K562 (cell line): ENCODE data around the gene PREX1. TPM values are rescaled to one million over a fixed set of nuclear protein-coding genes. Genes with fewer than 3 reads are reported as not detected.

Experiments used
- ATAC-seq: fragments of 200-7000 bp; cut with Tn5 transposase; 3 replicates; pipeline ENCODE4 v1.9.1; 2020; ENCODE audit warnings: moderate library complexity
- BruUV-seq: library from RNA; stranded (reverse); fragments of 400-500 nt; replicated peaks from 2 replicates; lab custom pipeline; 2021; lab: Mats Ljungman, UMichigan
- CTCF ChIA-PET: fragments of 300-600 bp; formaldehyde crosslinking; extraction: SDS; loops from one replicate; lab custom pipeline; 2021; ENCODE audit warnings: low intra/inter-chr PET ratio; lab: Yijun Ruan, JAX
- POLR2A ChIA-PET: fragments of 300-600, 350-650 bp; sonication (Branson Sonifier 250); formaldehyde crosslinking; extraction: SDS; loops from one replicate; lab custom pipeline; 2021; ENCODE audit warnings: antibody characterized with exemption, inconsistent platforms; lab: Yijun Ruan, JAX
- DNase-seq, 4 experiments: peaks; one replicate each; pipeline versions ENCODE4 v3.0.0 to v3.0.0-alpha.2; 2011 to 2018; ENCODE audit warnings: low spot score in 3 of 4, mixed read lengths in 3 of 4; ENCODE audit errors: extremely low read depth in 1 of 4
- FAIRE-seq: peaks from 2 replicates; lab custom pipeline; 2011; peaks lifted over from hg19 to GRCh38; lab: Jason Lieb, UNC
- H2AFZ ChIP-seq: 2 replicates; pipeline ENCODE4 v1.6.0; 2011; ENCODE audit warnings: low read depth, low read length, control low read depth, inconsistent platforms
- H3K27ac ChIP-seq: fragments of 200-600 bp; 3 replicates; pipeline ENCODE4 v1.8.0; 2011; ENCODE audit warnings: low read depth, mild to moderate bottlenecking, control low read depth, inconsistent platforms, low read length, moderate library complexity, mixed read lengths; ENCODE audit errors: extremely low read depth
- H3K27me3 ChIP-seq, 2 experiments: fragments of 300-600 bp in 1 of 2; 2 replicates in 1 of 2; 3 replicates in 1 of 2; pipeline versions ENCODE4 v1.6.0 to v1.8.0; 2011; ENCODE audit warnings: inconsistent platforms in 2 of 2, low read length in 2 of 2, mild to moderate bottlenecking in 1 of 2, mixed read lengths in 1 of 2, moderate library complexity in 1 of 2; ENCODE audit not compliant: control insufficient read depth in 2 of 2, insufficient read depth in 2 of 2
- H3K36me3 ChIP-seq: fragments of 300-600 bp; 3 replicates; pipeline ENCODE4 v1.8.0; 2011; ENCODE audit warnings: mild to moderate bottlenecking, low read length, inconsistent platforms; ENCODE audit not compliant: control insufficient read depth, insufficient read depth
- H3K4me1 ChIP-seq, 2 experiments: fragments of 200-600 bp in 1 of 2; replicated peaks in 1 of 2; 2 replicates in 1 of 2; 3 replicates in 1 of 2; pipeline versions ENCODE4 v1.5.1 to v1.8.0; 2011; ENCODE audit warnings: inconsistent platforms in 2 of 2, low read length in 2 of 2, mild to moderate bottlenecking in 1 of 2, mixed read lengths in 1 of 2, moderate library complexity in 1 of 2; ENCODE audit not compliant: control insufficient read depth in 2 of 2, insufficient read depth in 2 of 2
- H3K4me2 ChIP-seq: 2 replicates; pipeline ENCODE4 v1.6.1; 2011; ENCODE audit warnings: low read length, control low read depth, inconsistent platforms, mixed read lengths; ENCODE audit not compliant: insufficient read depth
- H3K4me3 ChIP-seq: fragments of 200-600 bp; sonication (generic), shearing (Covaris generic); 2 replicates; pipeline ENCODE4 v1.5.1; 2016; ENCODE audit warnings: control low read depth, inconsistent platforms
- H3K79me2 ChIP-seq: fragments of 200-600 bp; 3 replicates; pipeline ENCODE4 v1.8.0; 2011; ENCODE audit warnings: low read length, inconsistent platforms; ENCODE audit not compliant: control insufficient read depth, insufficient read depth
- H3K9ac ChIP-seq, 2 experiments: 2 replicates each; pipeline versions ENCODE4 v1.6.0 to v1.6.1; 2011; ENCODE audit warnings: low read depth in 2 of 2, low read length in 2 of 2, control low read depth in 1 of 2, inconsistent platforms in 1 of 2, mild to moderate bottlenecking in 1 of 2, mixed read lengths in 1 of 2; ENCODE audit not compliant: insufficient read depth in 1 of 2
- H3K9me1 ChIP-seq: one replicate; pipeline ENCODE4 v1.6.0; 2011; ENCODE audit warnings: inconsistent platforms, mild to moderate bottlenecking, low read length, moderate library complexity; ENCODE audit not compliant: control insufficient read depth, insufficient read depth
- H3K9me3 ChIP-seq: replicated peaks from 2 replicates; pipeline ENCODE4 v1.5.1; 2011; ENCODE audit warnings: low read depth, low read length, inconsistent platforms; ENCODE audit not compliant: control insufficient read depth, insufficient read depth
- H4K20me1 ChIP-seq: replicated peaks from 2 replicates; pipeline ENCODE4 v1.6.1; 2011; ENCODE audit warnings: low read length, inconsistent platforms, mixed read lengths; ENCODE audit not compliant: control insufficient read depth, insufficient read depth
- BCOR ChIP-seq: fragments of 450-650 bp; IDR thresholded peaks from 2 replicates; pipeline ENCODE4 v1.6.1; 2016
- MEIS2 ChIP-seq: fragments of 450-650 bp; IDR thresholded peaks from 2 replicates; pipeline ENCODE4 v1.6.1; 2014; ENCODE audit warnings: mild to moderate bottlenecking; ENCODE audit not compliant: partially characterized antibody
- PURB ChIP-seq: sonication (generic); formaldehyde crosslinking; IDR thresholded peaks from 2 replicates; pipeline ENCODE4 v1.9.0; 2021; ENCODE audit warnings: low read depth, mild to moderate bottlenecking, missing genetic modification reagents
- RAD51 ChIP-seq: fragments of 450-650 bp; IDR thresholded peaks from 2 replicates; pipeline ENCODE4 v1.7.1; 2016; ENCODE audit warnings: low read depth, mild to moderate bottlenecking, borderline replicate concordance
- RFX1 ChIP-seq: fragments of 450-650 bp; IDR thresholded peaks from 2 replicates; pipeline ENCODE4 v1.6.1; 2016; ENCODE audit warnings: mild to moderate bottlenecking, moderate library complexity
- ZNF121 ChIP-seq: sonication (generic); formaldehyde crosslinking; conservative IDR thresholded peaks from 2 replicates; pipeline ENCODE4 v1.8.0; 2022; ENCODE audit warnings: missing genetic modification reagents
- WGBS: fragments of 100-300 bp; shearing (Covaris generic); methylation state at CpG from one replicate; pipeline ENCODE4 v1.1.6; 2016; ENCODE audit warnings: low coverage, mixed read lengths; ENCODE audit not compliant: insufficient coverage; ENCODE audit errors: missing lambda C conversion rate; 5-methylcytosine and 5-hydroxymethylcytosine counted together
- in situ Hi-C: fragments of 300-500 bp; cut with MboI; formaldehyde crosslinking; loops from 4 replicates; pipeline ENCODE4 v1.15.0; 2018; ENCODE audit warnings: inconsistent platforms, mixed read lengths
- intact Hi-C: fragments of 100-400 bp; cut with micrococcal nuclease; formaldehyde crosslinking; loops from 2 replicates; pipeline ENCODE4 v1.14.2; 2022
- polyA plus RNA-seq, 8 experiments: library from polyadenylated mRNA; depleted of rRNA in 4 of 8; stranded (reverse) in 5 of 8; unstranded in 3 of 8; fragments of >200 nt; fragmentation: Nextera tagmentation in 2 of 8; fragmentation: Illumina TruSeq in 1 of 8; extraction: Ambion mirVana in 2 of 8; extraction: Trizol in 1 of 8; gene quantifications; 2 replicates each; pipeline versions ENCODE4 v1.2.1 to v1.2.3, GENCODE V29; 2011 to 2014; ENCODE audit warnings: inconsistent platforms in 1 of 8, missing spikeins in 1 of 8
- total RNA-seq, 7 experiments: library from RNA; depleted of rRNA in 6 of 7; stranded (reverse); fragments of >200 nt in 6 of 7; fragmentation: Illumina TruSeq in 2 of 7; extraction: Trizol in 2 of 7; gene quantifications; 2 replicates each; pipeline versions ENCODE4 v1.2.1 to v1.2.3, GENCODE V29; 2011 to 2021; ENCODE audit warnings: low replicate concordance in 1 of 7
- TF ChIP-seq, protein P1 (sequence below): sonication (generic); formaldehyde crosslinking; IDR thresholded peaks from 2 replicates; pipeline ENCODE4 v1.8.1; 2023; ENCODE audit warnings: mild to moderate bottlenecking, missing genetic modification reagents
- TF ChIP-seq, protein P2 (sequence below), 2 experiments: fragments of 450-650 bp in 1 of 2; sonication (generic) in 1 of 2; formaldehyde crosslinking in 1 of 2; IDR thresholded peaks in 1 of 2; conservative IDR thresholded peaks in 1 of 2; 2 replicates each; pipeline versions ENCODE4 v1.6.1 to v1.8.1; 2016 to 2023; ENCODE audit warnings: mild to moderate bottlenecking in 2 of 2, moderate library complexity in 2 of 2, inconsistent platforms in 1 of 2, missing genetic modification reagents in 1 of 2
- TF ChIP-seq, protein P3 (sequence below): fragments of 450-650 bp; formaldehyde crosslinking; IDR thresholded peaks from 2 replicates; pipeline ENCODE4 v1.4.0; 2022; ENCODE audit warnings: mild to moderate bottlenecking, moderate library complexity

The PREX1 gene
- total and polyA plus RNA-seq, 9 of the 15 experiments (the other 6 are each of a cell fraction or from before 2014, with no cell fraction given): 0.37 to 10.4 (median 4.8) TPM

DNA sequence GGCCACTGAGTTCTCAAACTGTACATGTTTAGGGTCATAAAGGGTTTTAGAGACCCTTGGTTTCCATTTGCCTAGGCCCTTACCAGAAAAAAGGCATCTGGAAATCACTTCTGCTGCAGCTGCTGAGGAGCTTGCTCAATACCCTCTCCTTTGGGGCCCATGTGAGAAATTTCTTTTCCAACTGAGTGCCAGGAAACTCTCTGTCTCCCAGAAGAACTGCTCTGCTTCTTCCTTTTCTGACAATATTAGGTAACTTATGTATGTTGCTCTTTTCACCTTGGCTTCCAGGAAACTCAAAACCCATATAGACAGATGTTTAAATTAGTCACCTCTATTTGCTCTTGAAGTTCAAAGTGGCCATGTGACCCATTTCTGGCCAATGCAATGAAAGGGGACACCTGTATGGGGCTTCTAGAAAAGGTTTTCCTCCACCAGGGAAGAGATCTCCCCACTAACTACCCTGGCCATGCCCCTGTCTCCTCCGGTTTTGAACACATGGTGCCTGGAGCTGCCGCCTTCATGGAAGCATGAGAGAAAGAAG, 121.6 kb downstream of the PREX1 start:
- Histone ChIP-seq H3K4me1 (peaks cover 7 to 10% of the 10 kb centered on the region in 2 experiments; a peak in 3 of 5 replicates), H3K9me1 (no peaks in the 10 kb centered on the region), H3K4me2 (no peak overlapping the region), H2AFZ (no peak overlapping the region), H3K36me3 (no peaks in the 10 kb centered on the region), H3K9me3 (no peaks in the 10 kb centered on the region), H3K9ac (no peak overlapping the region), H3K4me3 (no peak overlapping the region), H3K27ac (no peak overlapping the region), H4K20me1 (peaks cover 9% of the 10 kb centered on the region), H3K79me2 (no peaks in the 10 kb centered on the region), H3K27me3 (peaks cover 0 to 4% of the 10 kb centered on the region in 2 experiments; a peak in 1 of 5 replicates)
- ChIA-PET CTCF (no interaction called here), POLR2A (interaction anchor here (0.8 to 1.8 kb wide), 2 partner anchors 10 to 23 kb away, joined by 3 to 4 read pairs; no protein-coding TSS in a partner anchor)
- DNase-seq (no peak), ATAC-seq (no peak), FAIRE-seq (no peak)
- in situ Hi-C loops: no loop called here
- TF ChIP-seq RFX1: no peak
- intact Hi-C loops: no loop called here
- no TSS peak for BruUV-seq
- WGBS: 8% methylated on average over 2 of the region's 2 CpGs

DNA sequence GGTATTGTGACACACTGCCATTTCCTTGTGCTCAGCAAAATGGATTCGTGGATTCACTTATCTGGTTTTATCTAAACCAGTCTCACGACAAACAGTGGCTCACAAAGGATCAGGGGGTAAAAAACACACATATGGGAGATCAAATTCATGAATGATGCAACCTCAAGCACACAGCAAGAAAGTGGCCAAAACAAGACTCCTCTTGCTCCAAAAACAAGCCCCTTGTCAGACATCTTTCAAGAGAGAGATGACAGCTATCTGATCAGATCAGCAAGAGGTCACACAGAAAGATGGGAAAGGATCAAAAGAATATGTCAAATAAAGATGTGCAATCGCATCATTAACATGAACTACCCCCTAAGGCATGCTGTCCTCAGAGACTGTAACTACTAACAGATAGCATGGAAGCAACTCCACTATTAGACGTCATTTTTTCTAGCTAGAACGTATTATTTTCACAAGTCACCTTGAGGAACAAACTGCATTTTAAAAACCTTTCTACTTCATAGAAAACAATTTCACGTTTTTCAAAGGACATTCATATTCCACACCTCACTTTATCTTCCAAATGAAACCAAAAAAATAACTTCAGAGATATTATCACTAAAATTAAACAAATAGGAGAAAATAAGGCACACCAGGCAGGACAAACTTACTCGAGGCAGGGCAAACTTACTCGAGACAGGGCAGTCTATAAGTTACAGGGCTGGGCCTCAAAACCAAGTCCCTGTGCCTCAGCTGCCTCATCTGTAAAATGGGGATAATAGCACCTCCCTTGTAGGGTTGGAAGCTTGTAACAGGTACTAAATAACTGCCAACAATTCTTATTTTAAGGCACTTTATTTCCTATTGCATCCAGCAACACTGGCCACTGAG, 122.3 kb downstream of the PREX1 start:
- WGBS: 15% methylated on average over 8 of the region's 8 CpGs
- no peak for FAIRE-seq
- ChIA-PET POLR2A (interaction anchor here (0.8 to 1.8 kb wide), 2 partner anchors 11 to 23 kb away, joined by 3 to 4 read pairs; no protein-coding TSS in a partner anchor), CTCF (no interaction called here)
- no peak overlapping the region; a peak in 1 of 4 replicates for H3K9ac ChIP-seq
- H3K9me3 ChIP-seq: no peaks in the 10 kb centered on the region
- H3K27ac ChIP-seq: no peak overlapping the region
- no peak for DNase-seq
- intact Hi-C loops (no loop called here), in situ Hi-C loops (no loop called here)
- no peak overlapping the region for H3K4me3 ChIP-seq
- H3K4me2 ChIP-seq: no peak overlapping the region
- H4K20me1 ChIP-seq: peaks cover 9% of the 10 kb centered on the region; the same call in 1 of the 2 replicates
- H3K27me3 ChIP-seq: peaks cover 0 to 4% of the 10 kb centered on the region in 2 experiments; a peak in 1 of 5 replicates
- no peaks in the 10 kb centered on the region for H3K36me3 ChIP-seq
- no peaks in the 10 kb centered on the region for H3K9me1 ChIP-seq
- ATAC-seq: no peak
- no peaks in the 10 kb centered on the region for H3K79me2 ChIP-seq
- H2AFZ ChIP-seq: no peak overlapping the region
- BruUV-seq: no TSS peak
- H3K4me1 ChIP-seq: peaks cover 7 to 10% of the 10 kb centered on the region in 2 experiments; a peak in 3 of 5 replicates
- no peak for TF ChIP-seq RAD51
- peak; percentile 74; the same call in 1 of the 2 replicates for TF ChIP-seq BCOR
- TF ChIP-seq, protein P1, sequence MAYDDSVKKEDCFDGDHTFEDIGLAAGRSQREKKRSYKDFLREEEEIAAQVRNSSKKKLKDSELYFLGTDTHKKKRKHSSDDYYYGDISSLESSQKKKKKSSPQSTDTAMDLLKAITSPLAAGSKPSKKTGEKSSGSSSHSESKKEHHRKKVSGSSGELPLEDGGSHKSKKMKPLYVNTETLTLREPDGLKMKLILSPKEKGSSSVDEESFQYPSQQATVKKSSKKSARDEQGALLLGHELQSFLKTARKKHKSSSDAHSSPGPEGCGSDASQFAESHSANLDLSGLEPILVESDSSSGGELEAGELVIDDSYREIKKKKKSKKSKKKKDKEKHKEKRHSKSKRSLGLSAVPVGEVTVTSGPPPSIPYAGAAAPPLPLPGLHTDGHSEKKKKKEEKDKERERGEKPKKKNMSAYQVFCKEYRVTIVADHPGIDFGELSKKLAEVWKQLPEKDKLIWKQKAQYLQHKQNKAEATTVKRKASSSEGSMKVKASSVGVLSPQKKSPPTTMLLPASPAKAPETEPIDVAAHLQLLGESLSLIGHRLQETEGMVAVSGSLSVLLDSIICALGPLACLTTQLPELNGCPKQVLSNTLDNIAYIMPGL (CRISPR knock-in tag): no peak
- peak; percentile 61 for TF ChIP-seq MEIS2
- TF ChIP-seq, protein P2, sequence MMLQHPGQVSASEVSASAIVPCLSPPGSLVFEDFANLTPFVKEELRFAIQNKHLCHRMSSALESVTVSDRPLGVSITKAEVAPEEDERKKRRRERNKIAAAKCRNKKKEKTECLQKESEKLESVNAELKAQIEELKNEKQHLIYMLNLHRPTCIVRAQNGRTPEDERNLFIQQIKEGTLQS (IDR thresholded peaks at IDR 0.05): peak; percentile 80
- TF ChIP-seq, protein P2 (CRISPR knock-in tag; conservative IDR thresholded peaks at IDR 0.05): no peak
- TF ChIP-seq, protein P3, sequence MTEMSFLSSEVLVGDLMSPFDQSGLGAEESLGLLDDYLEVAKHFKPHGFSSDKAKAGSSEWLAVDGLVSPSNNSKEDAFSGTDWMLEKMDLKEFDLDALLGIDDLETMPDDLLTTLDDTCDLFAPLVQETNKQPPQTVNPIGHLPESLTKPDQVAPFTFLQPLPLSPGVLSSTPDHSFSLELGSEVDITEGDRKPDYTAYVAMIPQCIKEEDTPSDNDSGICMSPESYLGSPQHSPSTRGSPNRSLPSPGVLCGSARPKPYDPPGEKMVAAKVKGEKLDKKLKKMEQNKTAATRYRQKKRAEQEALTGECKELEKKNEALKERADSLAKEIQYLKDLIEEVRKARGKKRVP: peak; percentile 59; the same call in 1 of the 2 replicates
- no peak for TF ChIP-seq ZNF121 (CRISPR knock-in tag)
- no peak for TF ChIP-seq PURB (CRISPR knock-in tag)
